ENCODE data around the gene BTBD9.

DNA sequence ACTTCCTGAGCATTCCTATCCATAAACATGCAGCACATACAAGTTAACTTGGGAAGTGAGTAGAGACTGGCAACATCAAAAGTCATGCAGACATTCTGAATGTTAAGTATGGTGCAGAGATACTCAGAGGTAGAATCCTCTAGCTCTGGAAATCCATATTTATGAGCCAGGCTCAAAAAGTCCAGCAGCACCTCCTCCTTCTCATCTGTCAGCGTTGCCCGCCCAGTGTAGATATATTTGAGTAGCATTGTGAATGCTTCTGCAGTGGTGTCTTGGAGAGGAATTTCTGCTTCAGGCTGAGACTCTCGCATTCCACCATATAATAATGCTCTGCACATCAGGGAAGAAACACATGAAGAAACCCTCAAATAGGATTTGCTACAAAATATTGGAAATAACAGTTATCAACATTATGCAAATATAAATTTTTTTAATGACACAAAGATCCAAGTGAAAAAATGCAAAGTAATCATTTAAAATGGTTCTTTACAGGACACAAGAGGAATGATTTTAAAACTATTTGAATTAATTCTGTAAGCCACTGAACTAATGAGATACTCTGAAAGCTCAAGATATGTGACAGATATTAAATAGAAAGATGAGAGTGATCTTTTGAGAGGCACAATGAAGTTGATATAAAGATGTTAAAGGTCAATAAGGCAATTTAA, 45.6 kb downstream of the BTBD9 start:
- TF ChIP-seq, protein P1, sequence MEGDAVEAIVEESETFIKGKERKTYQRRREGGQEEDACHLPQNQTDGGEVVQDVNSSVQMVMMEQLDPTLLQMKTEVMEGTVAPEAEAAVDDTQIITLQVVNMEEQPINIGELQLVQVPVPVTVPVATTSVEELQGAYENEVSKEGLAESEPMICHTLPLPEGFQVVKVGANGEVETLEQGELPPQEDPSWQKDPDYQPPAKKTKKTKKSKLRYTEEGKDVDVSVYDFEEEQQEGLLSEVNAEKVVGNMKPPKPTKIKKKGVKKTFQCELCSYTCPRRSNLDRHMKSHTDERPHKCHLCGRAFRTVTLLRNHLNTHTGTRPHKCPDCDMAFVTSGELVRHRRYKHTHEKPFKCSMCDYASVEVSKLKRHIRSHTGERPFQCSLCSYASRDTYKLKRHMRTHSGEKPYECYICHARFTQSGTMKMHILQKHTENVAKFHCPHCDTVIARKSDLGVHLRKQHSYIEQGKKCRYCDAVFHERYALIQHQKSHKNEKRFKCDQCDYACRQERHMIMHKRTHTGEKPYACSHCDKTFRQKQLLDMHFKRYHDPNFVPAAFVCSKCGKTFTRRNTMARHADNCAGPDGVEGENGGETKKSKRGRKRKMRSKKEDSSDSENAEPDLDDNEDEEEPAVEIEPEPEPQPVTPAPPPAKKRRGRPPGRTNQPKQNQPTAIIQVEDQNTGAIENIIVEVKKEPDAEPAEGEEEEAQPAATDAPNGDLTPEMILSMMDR (IDR thresholded peaks at IDR 0.05 in 4 of 5, conservative IDR thresholded peaks at IDR 0.05 in 1 of 5): no peak
- no peak for TF ChIP-seq POLR2A (IDR thresholded peaks at IDR 0.05)
